GM18511 (cell line): ENCODE results near the gene COL15A1.

Experiments
- ATAC-seq: cut with Tn5 transposase; IDR thresholded peaks from one replicate; pipeline ENCODE4 v1.9.1; 2021; ENCODE audit warnings: mild to moderate bottlenecking, moderate library complexity; ENCODE audit not compliant: unreplicated experiment

Gene COL15A1

DNA sequence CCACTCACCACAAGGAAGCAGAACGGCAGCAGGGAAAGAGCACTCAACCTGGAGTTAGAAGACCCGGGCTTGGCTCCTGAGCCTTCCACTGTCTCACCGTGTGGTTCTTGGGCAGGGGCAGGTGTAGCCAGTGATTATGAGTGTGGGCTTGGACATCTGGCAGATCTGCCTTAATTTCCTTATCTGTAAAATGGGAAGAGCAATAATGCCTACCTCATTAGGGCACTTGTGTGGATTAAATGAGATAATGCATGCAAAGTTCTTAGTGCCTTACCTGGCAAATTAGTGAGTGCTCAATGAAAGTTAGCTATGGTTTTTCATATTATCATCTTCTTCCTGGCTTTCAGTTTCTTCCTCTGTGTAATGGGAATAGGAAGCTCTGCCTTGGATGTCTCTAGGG is 28.1 kb upstream of the COL15A1 start:
- ATAC-seq: no peak

GRCh38 chr9:98916660-98917059 is 27.0 kb upstream of the COL15A1 start:
- ATAC-seq: no peak

DNA sequence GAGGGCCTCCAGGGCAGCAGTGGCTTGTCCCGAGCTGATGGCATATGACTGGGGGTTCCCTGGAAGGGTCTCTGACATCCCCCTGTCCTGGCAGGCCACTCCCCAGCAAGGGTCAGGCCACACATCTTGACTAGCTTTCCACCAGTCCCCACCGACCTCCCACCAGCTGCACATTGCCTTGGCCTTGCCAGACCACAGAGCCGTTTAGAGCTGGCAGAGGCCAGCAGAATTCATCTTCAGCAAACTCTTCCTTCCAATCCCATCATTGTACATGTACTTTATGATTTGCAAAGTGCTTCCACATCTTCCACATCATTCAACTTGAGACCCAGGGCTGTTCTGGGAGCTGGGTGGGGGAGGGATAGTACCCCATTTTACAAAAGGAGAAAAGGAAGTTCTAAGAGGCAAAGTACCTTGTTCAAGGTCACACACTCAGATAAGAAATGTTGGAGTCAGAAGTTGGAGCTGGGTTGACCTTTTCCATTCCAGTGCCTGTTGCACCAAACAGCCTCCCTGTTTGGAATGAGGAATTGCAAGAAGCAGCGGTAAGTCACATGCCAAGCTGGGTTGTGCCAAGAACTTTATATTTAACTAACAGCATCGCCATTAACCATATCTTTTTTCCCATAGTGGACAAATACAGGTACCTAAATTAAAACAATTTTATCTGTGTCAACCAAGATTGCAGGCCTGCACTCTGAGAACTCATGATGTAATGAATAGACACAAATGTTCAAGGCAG is 25.8 kb upstream of the COL15A1 start:
- ATAC-seq: no peak

- ATAC-seq: no peak
Measured at GRCh38 chr9:98921732-98922131, 22.0 kb upstream of the COL15A1 start.

- no peak for ATAC-seq
Measured at GRCh38 chr9:98922721-98923435, 20.8 kb upstream of the COL15A1 start.

DNA sequence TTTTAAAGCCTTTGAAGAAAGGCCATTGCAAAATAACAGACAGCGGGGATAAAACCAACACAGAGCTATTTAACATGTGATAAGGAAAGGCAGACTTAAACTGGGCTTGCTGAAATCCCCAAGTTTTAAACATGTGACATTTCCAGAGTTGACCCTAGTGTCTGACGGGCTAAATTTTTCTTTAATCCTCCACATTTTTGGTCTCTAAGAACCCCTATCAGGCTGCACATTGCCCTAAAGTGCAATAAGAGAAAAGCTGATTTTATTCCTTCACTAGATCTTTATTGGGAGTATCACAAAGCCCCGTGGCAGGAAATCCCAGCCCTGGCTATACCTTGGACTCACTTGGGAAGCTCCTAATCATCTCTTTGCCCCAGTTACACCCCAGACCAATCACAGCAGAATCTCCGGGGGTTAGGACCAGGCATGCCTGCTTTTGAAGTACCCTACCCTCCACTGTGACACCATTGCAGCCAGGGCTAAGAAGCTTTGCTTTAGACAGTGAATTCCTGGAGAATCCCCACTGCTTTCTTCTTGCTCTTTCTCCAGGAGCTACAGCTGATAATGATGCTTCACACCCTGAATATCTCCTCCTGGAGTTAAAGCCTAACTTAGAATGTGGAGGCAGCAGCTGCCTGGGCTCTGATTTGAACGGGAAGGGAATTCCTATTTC is 20.1 kb upstream of the COL15A1 start:
- no peak for ATAC-seq

DNA sequence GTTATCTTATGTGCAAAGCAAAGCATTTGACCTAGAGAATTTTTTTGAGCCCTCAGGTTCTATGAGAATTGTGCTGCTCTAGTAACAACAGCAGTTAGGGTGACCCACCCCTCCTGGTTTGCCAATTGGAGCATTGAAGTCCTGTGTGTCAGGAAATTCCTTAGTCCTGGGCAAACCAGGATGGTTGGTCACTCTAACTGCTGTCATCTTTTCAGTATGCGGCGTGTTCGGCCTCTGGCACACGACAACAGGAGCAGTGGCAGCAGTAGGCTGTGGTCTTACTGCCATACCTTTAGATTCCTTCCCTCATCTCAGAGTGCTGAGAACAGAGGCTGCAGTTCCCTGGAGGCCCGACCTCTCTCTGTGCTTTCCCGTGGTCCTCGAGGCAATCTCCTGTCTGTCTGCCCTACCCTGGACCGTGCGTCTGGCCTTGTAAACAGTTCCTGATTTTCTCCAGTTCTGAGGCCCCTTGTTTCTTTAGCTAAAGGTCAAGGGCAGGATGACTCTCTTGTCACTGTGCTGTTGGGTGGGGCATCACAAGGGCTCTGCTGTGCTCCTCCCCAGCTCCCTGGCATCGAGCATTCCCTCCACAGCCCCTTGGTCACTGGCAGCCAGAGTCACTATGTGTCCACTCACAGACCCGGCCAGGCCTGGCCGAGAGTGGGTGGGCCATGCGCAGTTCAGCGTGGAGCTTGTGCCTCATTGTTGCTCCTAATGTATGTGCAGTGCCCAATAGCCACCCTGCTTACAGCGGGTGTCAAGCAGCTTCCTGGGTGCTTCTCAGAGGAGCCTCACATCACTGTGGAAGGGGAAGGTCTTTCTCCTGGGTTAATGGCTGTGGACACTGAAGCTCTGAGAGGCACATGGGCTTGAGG is 18.5 kb upstream of the COL15A1 start:
- ATAC-seq: no peak

DNA sequence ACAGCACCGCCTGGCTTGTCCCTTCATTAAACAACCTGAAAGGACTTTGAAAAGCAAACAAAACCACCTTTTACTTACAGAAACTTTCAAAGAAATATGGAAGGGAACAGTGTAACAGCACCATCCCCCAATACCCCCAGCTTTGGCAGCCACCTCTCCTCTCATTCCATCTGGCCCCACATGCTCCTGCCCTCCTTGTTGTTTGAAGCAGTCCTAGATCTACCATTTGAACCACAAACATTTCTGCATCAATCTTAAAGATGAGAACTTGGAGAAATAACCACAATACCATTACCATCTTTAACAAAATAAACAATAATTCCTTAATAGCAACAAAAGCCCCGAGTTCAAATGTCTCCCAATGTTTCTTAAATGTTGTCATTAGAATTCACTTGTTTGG is 17.8 kb upstream of the COL15A1 start:
- no peak for ATAC-seq

DNA sequence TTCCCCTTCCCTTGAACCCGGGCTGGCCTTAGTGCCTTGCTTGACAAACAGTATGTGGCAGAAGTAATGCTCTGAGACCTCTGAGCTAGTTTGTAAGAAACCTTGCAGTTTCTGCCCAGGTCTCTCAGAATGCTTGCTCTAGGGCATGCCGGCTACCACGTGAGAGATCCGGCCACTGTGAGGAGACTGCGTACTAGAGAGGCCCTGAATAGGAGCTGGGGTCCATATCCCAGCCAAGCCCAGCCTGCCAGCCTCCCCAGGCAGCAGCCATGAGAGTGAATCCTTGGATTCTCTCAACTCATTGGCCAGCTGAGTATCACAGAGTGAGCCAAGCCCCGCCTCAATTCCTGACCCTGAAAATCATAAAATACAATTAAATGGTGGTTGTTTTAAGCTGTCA is 16.0 kb upstream of the COL15A1 start:
- no peak for ATAC-seq

DNA sequence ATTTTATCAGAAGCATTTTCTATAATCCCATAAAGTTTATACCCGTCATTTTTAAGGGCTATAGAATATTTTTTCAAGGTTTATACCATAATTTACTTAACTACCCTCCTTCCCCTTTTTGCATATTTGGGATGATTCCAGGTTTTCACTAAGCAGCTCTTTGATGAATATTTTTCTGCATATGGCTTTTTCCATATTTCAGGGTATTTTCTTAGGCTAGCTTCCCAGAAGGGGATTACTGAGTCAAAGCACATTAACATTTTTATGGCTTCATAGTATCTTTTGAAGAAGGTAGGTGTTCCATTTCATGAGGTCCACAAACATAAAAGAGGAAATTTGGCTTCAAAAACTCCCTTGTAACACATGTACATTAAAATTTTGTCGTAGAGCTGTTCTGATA is 14.6 kb upstream of the COL15A1 start:
- no peak for ATAC-seq

DNA sequence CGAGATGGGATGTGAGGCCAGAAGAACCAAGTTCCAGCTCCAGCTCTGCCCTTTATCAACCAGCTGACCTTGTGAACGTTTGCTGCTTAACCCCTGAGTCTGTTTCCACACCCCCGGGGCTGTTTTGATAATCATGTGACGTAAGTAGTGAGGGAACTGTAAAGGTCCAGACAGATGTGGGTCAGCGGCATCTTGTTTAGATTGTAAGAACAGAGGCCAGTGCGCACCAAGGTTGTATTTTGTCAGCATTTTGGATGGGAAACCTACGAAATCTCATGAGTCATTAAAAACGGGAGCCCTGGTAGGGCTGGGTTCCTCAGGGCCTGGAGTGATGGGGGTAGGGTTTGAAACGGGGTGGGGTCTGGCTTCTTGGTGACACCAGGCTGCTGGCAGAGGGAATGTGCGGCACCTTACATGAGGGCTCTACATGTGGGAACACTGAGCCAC is 13.8 kb upstream of the COL15A1 start:
- ATAC-seq: no peak

GRCh38 chr9:98930792-98931191 is 12.9 kb upstream of the COL15A1 start:
- ATAC-seq: no peak

DNA sequence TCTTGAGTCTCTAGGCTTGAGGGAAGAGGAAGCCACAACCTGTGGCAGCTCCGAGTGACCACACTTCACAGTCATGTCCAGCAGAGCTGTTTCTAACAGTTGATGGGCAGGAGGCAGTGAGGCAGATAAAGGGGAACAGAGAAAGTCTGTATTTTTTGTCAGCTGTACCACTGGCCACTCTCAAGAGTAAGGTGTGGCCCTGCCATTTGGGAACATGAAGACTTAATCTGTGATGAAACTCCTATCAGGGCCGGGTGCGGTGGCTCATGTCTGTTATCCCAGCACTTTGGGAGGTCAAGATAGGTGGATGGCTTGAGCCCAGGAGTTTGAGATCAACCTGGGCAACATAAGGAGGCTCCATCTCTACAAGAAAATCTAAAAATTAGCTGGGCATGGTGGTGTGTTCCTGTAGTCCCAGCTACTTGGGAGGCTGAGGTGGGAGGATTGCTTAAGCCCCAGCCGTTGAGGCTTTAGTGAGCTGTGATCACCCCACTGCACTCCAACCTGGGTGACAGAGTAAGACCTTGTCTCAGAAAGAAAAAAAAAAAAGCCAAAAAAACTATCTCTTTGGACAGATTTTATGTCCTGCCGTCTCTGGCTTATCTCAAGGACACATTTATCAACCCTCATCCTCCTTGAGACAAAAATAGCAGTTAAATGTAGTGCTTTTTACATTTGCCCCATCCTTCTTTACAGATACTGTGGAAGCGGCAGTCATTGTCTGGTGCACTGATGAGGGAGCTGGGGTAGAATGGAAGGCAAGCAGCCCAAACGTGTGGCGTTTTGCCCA is 11.9 kb upstream of the COL15A1 start:
- no peak for ATAC-seq

GRCh38 chr9:98933185-98933584 is 10.5 kb upstream of the COL15A1 start:
- no peak for ATAC-seq

- no peak for ATAC-seq
Measured at GRCh38 chr9:98933890-98934289, 9.8 kb upstream of the COL15A1 start.

GRCh38 chr9:98935071-98935505 is 8.6 kb upstream of the COL15A1 start:
- no peak for ATAC-seq

GRCh38 chr9:98940276-98940675 is 3.4 kb upstream of the COL15A1 start:
- ATAC-seq: no peak

GRCh38 chr9:98941946-98942523 is 1.7 kb upstream of the COL15A1 start:
- ATAC-seq: no peak

DNA sequence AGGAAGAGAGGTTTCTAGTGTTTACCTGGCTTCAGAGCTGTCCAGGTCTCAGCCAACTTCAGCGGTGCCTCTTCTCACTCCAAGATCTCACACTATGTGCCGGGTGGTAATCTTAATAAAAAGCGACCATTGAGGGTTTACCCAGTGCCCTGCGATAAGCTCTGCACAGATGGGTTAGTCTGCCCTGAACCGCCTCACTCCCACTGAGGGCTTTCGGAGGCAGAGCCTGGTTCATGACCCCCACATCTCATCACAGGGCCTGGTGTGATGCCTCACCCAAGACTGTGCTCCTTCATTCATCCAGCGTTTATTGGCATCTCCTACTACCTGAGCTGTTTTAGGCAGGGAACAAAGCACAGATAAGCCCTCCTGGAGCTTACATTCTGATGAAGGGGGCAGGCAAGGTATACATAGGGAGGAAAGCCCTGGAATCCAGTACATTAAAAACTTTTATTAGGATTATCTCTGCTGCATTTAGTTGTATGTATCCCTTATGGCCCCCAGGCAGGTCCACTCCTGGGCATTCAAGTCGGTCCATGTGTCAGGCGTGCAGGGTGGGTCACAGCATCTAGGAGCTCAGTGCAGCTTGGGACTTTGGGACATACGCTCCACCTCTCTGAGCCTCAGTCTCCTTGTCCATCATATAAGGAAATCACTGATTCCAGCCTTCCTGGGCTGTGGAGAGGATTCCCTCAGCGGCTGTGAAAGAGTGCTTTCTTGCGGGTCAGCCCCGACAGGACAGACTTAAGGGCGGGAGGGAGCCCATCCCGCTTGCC is 613 bp upstream of the COL15A1 start:
- no peak for ATAC-seq
